GM12878 (cell line): ENCODE results near the gene SERPINE2. TPM values are rescaled to one million over a fixed set of nuclear protein-coding genes. Genes with fewer than 3 reads are reported as not detected.

Experiments used
- ATAC-seq: fragments of 200-7000 bp; cut with Tn5 transposase; 3 replicates; pipeline ENCODE4 v1.9.1; 2020; ENCODE audit warnings: mild to moderate bottlenecking, moderate library complexity
- BruUV-seq: library from RNA; stranded (reverse); fragments of 400-500 nt; replicated peaks from 2 replicates; lab custom pipeline; 2021; lab: Mats Ljungman, UMichigan
- CTCF ChIA-PET: fragments of 300-600 bp; sonication (Branson Sonifier 250); formaldehyde crosslinking; extraction: SDS; loops from one replicate; lab custom pipeline; 2021; ENCODE audit warnings: inconsistent platforms; lab: Yijun Ruan, JAX
- POLR2A ChIA-PET: fragments of 350-600 bp; formaldehyde crosslinking; extraction: SDS; loops from one replicate; lab custom pipeline; 2021; ENCODE audit warnings: inconsistent platforms; lab: Charles Lee
- RAD21 ChIA-PET: fragments of 300-600 bp; sonication (Branson Sonifier 250); formaldehyde crosslinking; loops from one replicate; lab custom pipeline; 2023; ENCODE audit warnings: antibody characterized with exemption; ENCODE audit not compliant: unreplicated experiment; lab: Charles Lee
- SMC1A ChIA-PET: fragments of 300-600 bp; sonication (Branson Sonifier 250); formaldehyde crosslinking; loops from one replicate; lab custom pipeline; 2023; ENCODE audit not compliant: unreplicated experiment, uncharacterized antibody; lab: Charles Lee
- DNase-seq: peaks from one replicate; pipeline ENCODE4 v3.0.0-alpha.2; 2011; ENCODE audit warnings: low read depth, low spot score
- FAIRE-seq: peaks from 3 replicates; lab custom pipeline; 2011; peaks lifted over from hg19 to GRCh38; lab: Jason Lieb, UNC
- H2AFZ ChIP-seq: 2 replicates; pipeline ENCODE4 v1.6.0; 2011; ENCODE audit warnings: low read depth, low read length, control low read depth; ENCODE audit not compliant: control insufficient read depth
- H3K27ac ChIP-seq: 2 replicates; pipeline ENCODE4 v1.5.1; 2011; ENCODE audit warnings: control low read depth; ENCODE audit not compliant: control insufficient read depth, insufficient read depth
- H3K27me3 ChIP-seq, 2 experiments: replicated peaks in 1 of 2; 2 replicates each; pipeline versions ENCODE4 v1.6.0 to v1.6.1; 2011; ENCODE audit warnings: low read length in 1 of 2; ENCODE audit not compliant: control insufficient read depth in 2 of 2, insufficient read depth in 2 of 2
- H3K36me3 ChIP-seq, 2 experiments: 2 replicates each; pipeline ENCODE4 v1.5.1; 2011; ENCODE audit warnings: low read length in 1 of 2; ENCODE audit not compliant: control insufficient read depth in 2 of 2, insufficient read depth in 2 of 2
- H3K4me1 ChIP-seq: 2 replicates; pipeline ENCODE4 v1.6.1; 2011; ENCODE audit warnings: mild to moderate bottlenecking, low read length, moderate library complexity, mixed read lengths; ENCODE audit not compliant: control insufficient read depth, insufficient read depth
- H3K4me2 ChIP-seq: 2 replicates; pipeline ENCODE4 v1.6.0; 2011; ENCODE audit warnings: control low read depth; ENCODE audit not compliant: control insufficient read depth, insufficient read depth
- H3K4me3 ChIP-seq: fragments of 200-600 bp; sonication (generic); 2 replicates; pipeline ENCODE4 v1.5.1; 2016
- H3K79me2 ChIP-seq: 2 replicates; pipeline ENCODE4 v1.6.0; 2011; ENCODE audit warnings: low read length; ENCODE audit not compliant: control insufficient read depth, insufficient read depth
- H3K9ac ChIP-seq: 2 replicates; pipeline ENCODE4 v1.8.0; 2011; ENCODE audit warnings: low read length, control low read depth, mixed read lengths; ENCODE audit not compliant: control insufficient read depth, insufficient read depth
- H3K9me3 ChIP-seq: replicated peaks from 3 replicates; pipeline ENCODE4 v1.5.1; 2011; ENCODE audit warnings: mild to moderate bottlenecking, low read length; ENCODE audit not compliant: control insufficient read depth, insufficient read depth
- H4K20me1 ChIP-seq: 2 replicates; pipeline ENCODE4 v1.6.0; 2011; ENCODE audit not compliant: control insufficient read depth, insufficient read depth
- BRCA1 ChIP-seq: IDR thresholded peaks from 2 replicates; pipeline ENCODE4 v1.6.1; 2011; ENCODE audit warnings: low read depth, low read length, improper control_type of control experiment
- JUNB ChIP-seq: IDR thresholded peaks from 2 replicates; pipeline ENCODE4 v1.6.1; 2016; ENCODE audit warnings: antibody characterized with exemption, mild to moderate bottlenecking
- KDM1A ChIP-seq: fragments of 200-600 bp; sonication (generic); IDR thresholded peaks from 2 replicates; pipeline ENCODE4 v1.6.1; 2016; ENCODE audit warnings: borderline replicate concordance
- MTA3 ChIP-seq: IDR thresholded peaks from 2 replicates; pipeline ENCODE4 v1.6.1; 2012; ENCODE audit warnings: low read length, inconsistent platforms, borderline replicate concordance
- POLR2A ChIP-seq: IDR thresholded peaks from 2 replicates; pipeline ENCODE4 v1.6.1; 2011; ENCODE audit warnings: low read depth, mild to moderate bottlenecking, low read length
- RAD51 ChIP-seq: fragments of 450-650 bp; IDR thresholded peaks from 2 replicates; pipeline ENCODE4 v1.6.1; 2016; ENCODE audit warnings: moderate library complexity, mild to moderate bottlenecking, inconsistent platforms
- SMC3 ChIP-seq: IDR thresholded peaks from 2 replicates; pipeline ENCODE4 v1.6.1; 2011; ENCODE audit warnings: low read length, improper control_type of control experiment, borderline replicate concordance
- WGBS: methylation state at CpG from one replicate; pipeline ENCODE4 v1.1.6; 2016; ENCODE audit warnings: low lambda C conversion rate; ENCODE audit not compliant: insufficient replicate concordance, insufficient coverage; ENCODE audit errors: missing lambda C conversion rate; 5-methylcytosine and 5-hydroxymethylcytosine counted together
- in situ Hi-C: fragments of 300-500 bp; cut with MboI; formaldehyde crosslinking; loops from 9 replicates; pipeline ENCODE4 v1.14.3; 2018; ENCODE audit warnings: mixed read lengths
- intact Hi-C: fragments of 100-400 bp; cut with micrococcal nuclease; formaldehyde crosslinking; loops from one replicate; pipeline ENCODE4 v1.14.2; 2022; ENCODE audit not compliant: unreplicated experiment
- polyA plus RNA-seq, 11 experiments: library from polyadenylated mRNA; depleted of rRNA in 4 of 11; unstranded in 6 of 11; stranded (reverse) in 5 of 11; fragments of >200 nt; fragmentation: Nextera tagmentation in 4 of 11; fragmentation: Illumina TruSeq in 1 of 11; extraction: Ambion mirVana in 4 of 11; extraction: Trizol in 1 of 11; gene quantifications; 1 replicate in 1 of 11; 2 replicates in 10 of 11; pipeline versions ENCODE4 v1.2.1 to v1.2.3, GENCODE V29; 2011 to 2016; ENCODE audit warnings: inconsistent platforms in 2 of 11, missing spikeins in 2 of 11, low read depth in 1 of 11
- total RNA-seq, 4 experiments: library from RNA; depleted of rRNA in 3 of 4; stranded (reverse); fragments of >200 nt in 3 of 4; fragmentation: Illumina TruSeq in 1 of 4; extraction: Trizol in 1 of 4; gene quantifications; 2 replicates each; pipeline versions ENCODE4 v1.2.1 to v1.2.3, GENCODE V29; 2013 to 2021
- TF ChIP-seq, protein P1 (sequence below): fragments of 450-650 bp; formaldehyde crosslinking; IDR thresholded peaks from 2 replicates; pipeline ENCODE4 v1.4.0; 2022; ENCODE audit warnings: mild to moderate bottlenecking, moderate library complexity

The SERPINE2 gene
- total and polyA plus RNA-seq, 10 of the 15 experiments (the other 5 are each of a cell fraction or from before 2014, with no cell fraction given) = 0.18 to 1.7 (median 0.39) TPM

DNA sequence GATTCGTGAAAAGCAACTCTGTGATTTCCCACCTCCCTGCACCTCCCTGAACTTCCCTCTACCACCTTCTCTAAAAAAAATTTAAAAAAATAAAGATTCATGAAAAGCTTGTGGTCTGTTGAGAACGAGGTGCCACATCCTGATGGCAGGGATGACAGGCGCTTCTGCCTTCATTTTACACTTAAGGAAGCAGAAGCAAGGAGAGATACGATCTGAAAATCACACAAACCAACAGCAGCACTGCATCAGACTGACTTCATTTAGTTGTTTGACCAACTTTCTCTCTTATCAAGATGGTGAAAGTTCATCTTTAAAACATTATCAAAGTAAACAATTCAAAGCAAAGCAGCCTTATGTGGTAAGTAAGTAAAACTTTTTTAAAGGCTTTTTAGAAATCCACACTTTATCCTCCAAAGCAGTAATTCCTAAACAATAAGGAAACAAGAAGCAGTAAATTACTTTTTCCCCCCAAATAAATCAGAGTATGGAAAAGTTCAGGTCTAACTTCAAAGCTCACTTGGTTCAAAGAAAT lies 109.4 kb downstream of the SERPINE2 start:
- TF ChIP-seq POLR2A = no peak
- TF ChIP-seq KDM1A = no peak
- TF ChIP-seq JUNB = no peak
- TF ChIP-seq, protein P1, sequence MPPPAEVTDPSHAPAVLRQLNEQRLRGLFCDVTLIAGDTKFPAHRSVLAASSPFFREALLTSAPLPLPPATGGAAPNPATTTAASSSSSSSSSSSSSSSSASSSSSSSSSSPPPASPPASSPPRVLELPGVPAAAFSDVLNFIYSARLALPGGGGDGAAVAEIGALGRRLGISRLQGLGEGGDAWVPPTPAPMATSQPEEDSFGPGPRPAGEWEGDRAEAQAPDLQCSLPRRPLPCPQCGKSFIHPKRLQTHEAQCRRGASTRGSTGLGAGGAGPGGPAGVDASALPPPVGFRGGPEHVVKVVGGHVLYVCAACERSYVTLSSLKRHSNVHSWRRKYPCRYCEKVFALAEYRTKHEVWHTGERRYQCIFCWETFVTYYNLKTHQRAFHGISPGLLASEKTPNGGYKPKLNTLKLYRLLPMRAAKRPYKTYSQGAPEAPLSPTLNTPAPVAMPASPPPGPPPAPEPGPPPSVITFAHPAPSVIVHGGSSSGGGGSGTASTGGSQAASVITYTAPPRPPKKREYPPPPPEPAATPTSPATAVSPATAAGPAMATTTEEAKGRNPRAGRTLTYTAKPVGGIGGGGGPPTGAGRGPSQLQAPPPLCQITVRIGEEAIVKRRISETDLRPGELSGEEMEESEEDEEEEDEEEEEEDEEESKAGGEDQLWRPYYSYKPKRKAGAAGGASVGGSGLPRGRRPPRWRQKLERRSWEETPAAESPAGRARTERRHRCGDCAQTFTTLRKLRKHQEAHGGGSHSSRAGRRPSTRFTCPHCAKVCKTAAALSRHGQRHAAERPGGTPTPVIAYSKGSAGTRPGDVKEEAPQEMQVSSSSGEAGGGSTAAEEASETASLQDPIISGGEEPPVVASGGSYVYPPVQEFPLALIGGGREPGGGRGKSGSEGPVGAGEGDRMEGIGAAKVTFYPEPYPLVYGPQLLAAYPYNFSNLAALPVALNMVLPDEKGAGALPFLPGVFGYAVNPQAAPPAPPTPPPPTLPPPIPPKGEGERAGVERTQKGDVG (CRISPR knock-in tag) = no peak
- TF ChIP-seq BRCA1 = no peak
- no peak for TF ChIP-seq RAD51
- TF ChIP-seq MTA3 = no peak
- TF ChIP-seq SMC3 = no peak
- CTCF ChIA-PET = interaction anchor here (1.8 kb wide), 1 partner anchor 41 kb away, joined by 8 read pairs; no protein-coding TSS in a partner anchor
- Histone ChIP-seq H4K20me1 (no peaks in the 10 kb centered on the region; the same call in 1 of the 2 replicates), H3K36me3 (peaks cover 0 to 2% of the 10 kb centered on the region in 2 experiments; a peak in 1 of 4 replicates), H3K9ac (no peak overlapping the region), H3K27me3 (no peaks in the 10 kb centered on the region), H3K9me3 (peaks cover 16% of the 10 kb centered on the region), H3K4me1 (peaks cover 4% of the 10 kb centered on the region), H3K4me3 (no peak overlapping the region), H3K79me2 (peaks cover 14% of the 10 kb centered on the region), H3K27ac (no peak overlapping the region), H3K4me2 (no peak overlapping the region), H2AFZ (no peak overlapping the region)
- no TSS peak for BruUV-seq
- intact Hi-C loops (no loop called here), in situ Hi-C loops (no loop called here)
- POLR2A ChIA-PET = interaction anchor here (0.6 kb wide), 1 partner anchor 35 kb away, joined by 3 read pairs; no protein-coding TSS in a partner anchor
- DNase-seq = no peak
- 51% methylated on average over 4 of the region's 4 CpGs for WGBS
- SMC1A ChIA-PET = interaction anchor here (1.4 kb wide), 1 partner anchor 11 kb away, joined by 3 read pairs; no protein-coding TSS in a partner anchor
- no peak for FAIRE-seq
- no peak for ATAC-seq
- RAD21 ChIA-PET = no interaction called here
